Fibroblast of villous mesenchyme (primary cell): Measurements from ENCODE around the gene GJE1. TPM values are rescaled to one million over a fixed set of nuclear protein-coding genes. Genes with fewer than 3 reads are reported as not detected.
"Not testable (repeated sequence)": the region's sequence is repeated elsewhere in the genome, so short reads cannot be mapped to it uniquely, and the experiment has no call there.

Experiments
- DNase-seq: peaks from one replicate; pipeline ENCODE4 v3.0.0-alpha.2; 2010; ENCODE audit warnings: low read depth
- H3K4me3 ChIP-seq: 2 replicates; pipeline ENCODE4 v1.5.1; 2011; ENCODE audit warnings: low read depth, mild to moderate bottlenecking, low read length
- total RNA-seq: library from RNA; depleted of rRNA; stranded (reverse); fragments of >200 nt; gene quantifications from 2 replicates; pipeline ENCODE4 v1.2.3, GENCODE V29; 2012
- TF ChIP-seq, protein P1 (sequence below): IDR thresholded peaks from 2 replicates; pipeline ENCODE4 v1.5.1; 2012; ENCODE audit warnings: low read depth, mild to moderate bottlenecking, low read length; ENCODE audit not compliant: insufficient read depth

Gene GJE1
- total RNA-seq: not detected in 2 replicates

DNA sequence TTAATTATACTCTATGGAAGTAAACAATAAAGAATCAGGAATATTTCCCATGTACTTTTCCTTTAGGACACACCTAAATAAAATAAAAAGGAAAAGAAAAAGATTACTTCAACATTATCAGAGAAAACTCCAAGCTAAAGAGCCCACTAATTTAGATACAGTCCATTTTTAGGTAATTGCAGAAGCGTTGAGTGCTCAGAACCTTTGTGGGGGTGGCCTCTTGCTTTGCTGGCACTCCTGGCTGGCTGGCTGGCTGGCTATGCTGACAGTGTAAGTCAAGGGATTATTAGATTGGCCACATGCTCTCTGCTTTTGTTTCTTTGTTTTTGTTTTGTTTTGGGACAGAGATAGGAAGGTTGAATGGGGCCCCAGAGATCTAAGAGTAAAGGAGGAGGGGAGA is at the start of gene GJE1:
TSS of gene GJE1 (plus strand) at position 301 of the 400 bp plus-strand sequence. CDS start 234 bp downstream, outside the sequence.
- TF ChIP-seq, protein P1, sequence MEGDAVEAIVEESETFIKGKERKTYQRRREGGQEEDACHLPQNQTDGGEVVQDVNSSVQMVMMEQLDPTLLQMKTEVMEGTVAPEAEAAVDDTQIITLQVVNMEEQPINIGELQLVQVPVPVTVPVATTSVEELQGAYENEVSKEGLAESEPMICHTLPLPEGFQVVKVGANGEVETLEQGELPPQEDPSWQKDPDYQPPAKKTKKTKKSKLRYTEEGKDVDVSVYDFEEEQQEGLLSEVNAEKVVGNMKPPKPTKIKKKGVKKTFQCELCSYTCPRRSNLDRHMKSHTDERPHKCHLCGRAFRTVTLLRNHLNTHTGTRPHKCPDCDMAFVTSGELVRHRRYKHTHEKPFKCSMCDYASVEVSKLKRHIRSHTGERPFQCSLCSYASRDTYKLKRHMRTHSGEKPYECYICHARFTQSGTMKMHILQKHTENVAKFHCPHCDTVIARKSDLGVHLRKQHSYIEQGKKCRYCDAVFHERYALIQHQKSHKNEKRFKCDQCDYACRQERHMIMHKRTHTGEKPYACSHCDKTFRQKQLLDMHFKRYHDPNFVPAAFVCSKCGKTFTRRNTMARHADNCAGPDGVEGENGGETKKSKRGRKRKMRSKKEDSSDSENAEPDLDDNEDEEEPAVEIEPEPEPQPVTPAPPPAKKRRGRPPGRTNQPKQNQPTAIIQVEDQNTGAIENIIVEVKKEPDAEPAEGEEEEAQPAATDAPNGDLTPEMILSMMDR: no peak

DNA sequence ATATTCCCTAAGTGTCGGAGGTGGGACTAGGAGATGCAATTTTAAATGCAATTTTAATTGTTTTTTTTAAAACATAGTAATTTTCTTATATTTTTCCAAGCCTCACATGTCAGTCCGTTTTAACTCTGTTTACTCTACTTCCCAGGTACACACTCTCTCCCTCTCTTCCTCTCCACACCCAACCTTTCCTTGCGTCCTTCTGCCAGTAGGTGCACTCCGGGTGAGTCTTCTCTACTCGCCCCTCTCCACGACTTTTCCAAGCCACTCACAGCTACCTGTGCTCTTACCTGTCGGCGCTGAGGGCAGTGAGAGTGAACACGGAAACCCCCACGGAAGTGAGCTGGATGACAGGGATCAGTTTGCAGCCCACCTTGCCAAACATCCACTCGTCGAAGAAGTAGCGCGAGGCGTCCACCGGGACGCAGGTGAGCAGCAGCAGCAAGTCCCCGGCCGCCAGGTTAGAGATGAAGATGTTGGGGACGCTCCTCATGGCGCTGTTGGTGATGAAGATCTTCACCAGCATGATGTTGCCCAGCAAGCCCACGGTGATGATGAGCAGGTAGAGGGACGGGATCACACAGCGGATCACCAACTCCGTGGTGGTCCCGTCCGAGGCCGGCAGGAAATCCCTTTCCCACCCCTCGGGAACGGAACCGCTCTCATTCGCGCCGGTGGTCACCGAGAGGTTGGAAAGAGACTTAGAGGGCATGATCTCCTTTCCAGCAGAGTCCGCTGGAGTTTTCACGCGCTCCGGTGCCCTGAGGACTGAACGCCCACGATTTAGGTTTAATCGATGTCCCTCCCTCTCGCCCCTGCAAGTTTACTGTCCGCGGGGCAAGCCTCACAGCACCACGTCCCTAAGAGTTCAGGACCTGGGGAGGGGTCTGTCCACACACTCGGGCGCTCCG is 44.5 kb upstream of the GJE1 start:
- DNase-seq: no peak
- TF ChIP-seq, protein P1: no peak
- H3K4me3 ChIP-seq: no peak overlapping the region

More for the DNA sequence above, at the start of gene GJE1:
- no peak for DNase-seq
- no peak within 1 kb of the TSS for H3K4me3 ChIP-seq

DNA sequence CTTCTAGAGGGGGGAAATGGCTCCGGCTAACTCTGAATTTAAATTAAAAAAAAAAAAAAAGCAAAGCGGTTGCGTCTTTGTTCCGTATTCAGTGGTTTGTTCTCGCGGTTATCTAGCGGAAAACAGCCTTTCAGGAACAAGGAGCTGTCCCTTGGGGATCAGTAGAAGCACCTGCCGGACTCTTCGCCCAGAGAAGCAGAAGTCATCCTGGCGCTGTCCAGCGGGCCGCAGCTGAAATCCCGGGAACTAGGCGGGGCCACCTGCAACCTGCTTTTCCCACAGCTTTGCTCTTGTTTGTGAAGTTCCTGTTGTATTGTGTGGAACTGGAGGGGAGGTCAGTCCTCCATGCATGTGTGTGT is 43.9 kb upstream of the GJE1 start:
- DNase-seq: peak; percentile 54
- TF ChIP-seq, protein P1: no peak
- no peak overlapping the region for H3K4me3 ChIP-seq

- H3K4me3 ChIP-seq, DNase-seq: not testable (repeated sequence)
Measured at GRCh38 chr6:142104820-142105219, 27.9 kb upstream of the GJE1 start.

DNA sequence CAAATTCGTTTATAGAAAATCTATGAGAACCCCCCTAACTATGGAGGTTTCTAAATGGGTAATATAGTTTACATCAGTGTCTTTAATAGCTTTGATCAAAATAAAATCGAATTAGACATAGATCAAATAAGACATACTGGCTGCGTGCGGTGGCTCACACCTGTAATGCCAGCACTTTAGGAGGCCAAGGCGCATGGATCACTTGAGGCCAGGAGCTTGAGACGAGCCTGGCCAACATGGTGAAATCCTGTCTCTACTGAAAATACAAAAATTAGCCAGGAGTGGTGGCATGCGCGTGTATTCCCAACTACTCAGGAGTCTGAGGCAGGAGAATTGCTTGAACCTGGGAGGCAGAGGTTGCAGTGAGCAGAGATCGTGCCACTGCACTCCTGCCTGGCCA is 21.9 kb upstream of the GJE1 start:
- not testable (repeated sequence) for H3K4me3 ChIP-seq, DNase-seq

DNA sequence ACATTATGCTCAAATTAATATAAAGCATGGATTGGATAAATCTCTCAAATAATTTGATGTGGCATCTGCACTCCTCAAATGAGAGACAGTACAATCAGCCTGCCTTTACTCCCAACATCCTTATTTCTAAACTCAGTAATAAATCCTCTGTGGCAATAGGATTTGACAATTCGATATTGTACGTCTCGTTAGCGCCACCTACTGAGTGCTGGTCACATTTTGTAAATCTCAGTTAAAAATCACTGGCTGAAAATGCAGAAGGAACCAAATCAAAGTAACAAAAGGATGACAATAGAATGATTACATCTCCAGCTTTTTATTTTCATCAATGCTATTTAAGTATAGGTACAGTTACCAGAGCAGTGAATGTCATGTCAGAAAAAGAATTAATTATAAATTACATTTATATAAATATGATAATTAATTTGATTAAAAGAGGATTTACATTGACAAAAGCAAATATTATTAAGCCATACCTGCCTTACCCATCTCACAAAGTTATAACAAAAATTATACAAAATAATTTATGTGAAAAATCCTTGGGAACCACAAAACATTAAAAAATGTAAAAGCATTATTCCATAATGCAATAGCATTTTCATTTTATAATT is 20.2 kb upstream of the GJE1 start:
- no peak overlapping the region for H3K4me3 ChIP-seq
- TF ChIP-seq, protein P1: peak; percentile 78
- peak; percentile 81 for DNase-seq

DNA sequence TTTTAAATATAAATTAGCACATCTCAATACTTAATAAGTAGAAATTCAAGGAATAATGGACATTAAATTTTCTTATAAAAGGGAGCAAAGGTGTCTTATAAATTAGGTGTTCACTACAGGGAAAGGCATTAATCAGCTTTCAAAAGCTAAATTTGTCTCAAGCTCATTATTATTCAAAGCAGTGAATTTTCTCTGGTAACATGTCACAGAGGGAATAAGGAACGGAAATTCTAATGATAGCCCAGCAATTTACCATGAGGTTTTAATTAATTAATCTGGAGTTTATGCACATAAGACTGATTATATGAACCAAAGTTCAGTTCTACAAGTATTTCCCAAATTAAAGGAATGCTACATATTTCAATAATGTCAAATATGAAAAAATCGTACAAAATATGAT is 15.4 kb upstream of the GJE1 start:
- no peak overlapping the region for H3K4me3 ChIP-seq
- TF ChIP-seq, protein P1: no peak
- no peak for DNase-seq
